SK-N-SH (cell line): Measurements from ENCODE around the gene MAEA. TPM values are rescaled to one million over a fixed set of nuclear protein-coding genes. Genes with fewer than 3 reads are reported as not detected.

Experiments
- CTCF ChIA-PET: fragments of 300-600, 350-600 bp; formaldehyde crosslinking; extraction: SDS; loops from one replicate; lab custom pipeline; 2021; lab: Yijun Ruan, JAX
- POLR2A ChIA-PET: fragments of 350-600 bp; sonication (Branson Sonifier 250); formaldehyde crosslinking; extraction: SDS; loops from one replicate; lab custom pipeline; 2020; ENCODE audit warnings: antibody characterized with exemption, inconsistent platforms; lab: Yijun Ruan, JAX
- DNase-seq: peaks from one replicate; pipeline ENCODE4 v3.0.0; 2012
- H2AFZ ChIP-seq: fragments of 200-600 bp; sonication (generic); 2 replicates; pipeline ENCODE4 v1.8.1; 2016; ENCODE audit warnings: antibody characterized with exemption, mild to moderate bottlenecking, low read depth
- H3F3A ChIP-seq: fragments of 200-600 bp; sonication (generic); replicated peaks from 2 replicates; pipeline ENCODE3; 2016; ENCODE audit warnings: antibody characterized with exemption, mild to moderate bottlenecking; ENCODE audit not compliant: insufficient read depth
- H3K27ac ChIP-seq, 2 experiments: fragments of 200-500 bp in 1 of 2; fragments of 200-600 bp in 1 of 2; sonication (Bioruptor generic) in 1 of 2; sonication (generic), shearing (Covaris generic) in 1 of 2; 2 replicates each; pipeline versions ENCODE4 v1.5.1 to v1.6.1; 2014 to 2016; ENCODE audit warnings: low read depth in 2 of 2, inconsistent platforms in 1 of 2, low read length in 1 of 2, mild to moderate bottlenecking in 1 of 2, mixed read lengths in 1 of 2
- H3K27me3 ChIP-seq: fragments of 200-600 bp; sonication (generic), shearing (Covaris generic); 2 replicates; pipeline ENCODE4 v1.6.1; 2016; ENCODE audit warnings: mixed run types; ENCODE audit not compliant: insufficient read depth
- H3K36me3 ChIP-seq, 2 experiments: fragments of 200-500 bp in 1 of 2; fragments of 200-600 bp in 1 of 2; sonication (Bioruptor generic) in 1 of 2; sonication (generic) in 1 of 2; replicated peaks in 1 of 2; 2 replicates each; pipeline versions ENCODE3 to v1.5.1; 2014 to 2016; ENCODE audit warnings: low read length in 1 of 2, mild to moderate bottlenecking in 1 of 2; ENCODE audit not compliant: insufficient read depth in 2 of 2, control insufficient read depth in 1 of 2
- H3K4me1 ChIP-seq, 2 experiments: fragments of 200-500 bp in 1 of 2; fragments of 200-600 bp in 1 of 2; sonication (Bioruptor generic) in 1 of 2; sonication (generic), shearing (Covaris generic) in 1 of 2; 2 replicates each; pipeline versions ENCODE4 v1.5.1 to v1.6.1; 2014 to 2016; ENCODE audit warnings: low read depth in 1 of 2, low read length in 1 of 2, mixed run types in 1 of 2; ENCODE audit not compliant: insufficient read depth in 2 of 2, control insufficient read depth in 1 of 2
- H3K4me2 ChIP-seq: fragments of 200-600 bp; sonication (generic), shearing (Covaris generic); 2 replicates; pipeline ENCODE4 v1.6.1; 2017; ENCODE audit warnings: mixed run types
- H3K4me3 ChIP-seq, 2 experiments: fragments of 200-500 bp in 1 of 2; fragments of 200-600 bp in 1 of 2; sonication (Bioruptor generic) in 1 of 2; sonication (generic), shearing (Covaris generic) in 1 of 2; 2 replicates each; pipeline versions ENCODE4 v1.5.1 to v1.8.1; 2014 to 2016; ENCODE audit warnings: low read depth in 2 of 2, inconsistent platforms in 1 of 2, low read length in 1 of 2, mild to moderate bottlenecking in 1 of 2, mixed read lengths in 1 of 2, moderate library complexity in 1 of 2
- H3K79me2 ChIP-seq: fragments of 200-600 bp; sonication (generic); 2 replicates; pipeline ENCODE4 v1.8.1; 2017; ENCODE audit warnings: mild to moderate bottlenecking; ENCODE audit not compliant: insufficient read depth
- H3K9ac ChIP-seq: fragments of 200-600 bp; sonication (generic); 2 replicates; pipeline ENCODE4 v1.6.1; 2017; ENCODE audit warnings: mixed run types
- H3K9me2 ChIP-seq: fragments of 200-600 bp; sonication (generic); 2 replicates; pipeline ENCODE4 v1.6.1; 2017; ENCODE audit warnings: mixed run types
- H3K9me3 ChIP-seq: fragments of 200-600 bp; sonication (generic); 2 replicates; pipeline ENCODE4 v1.6.1; 2017; ENCODE audit warnings: mixed run types, mild to moderate bottlenecking, moderate library complexity
- H4K20me1 ChIP-seq: fragments of 200-600 bp; sonication (generic); 2 replicates; pipeline ENCODE4 v1.6.1; 2017; ENCODE audit warnings: mild to moderate bottlenecking, mixed run types; ENCODE audit not compliant: insufficient read depth
- EZH2phosphoT487 ChIP-seq: fragments of 200-600 bp; sonication (generic); IDR thresholded peaks from 2 replicates; pipeline ENCODE4 v1.6.1; 2017; ENCODE audit warnings: low read depth, mixed run types, mild to moderate bottlenecking, antibody characterized with exemption, moderate library complexity, borderline replicate concordance
- FOSL2 ChIP-seq: IDR thresholded peaks from 2 replicates; pipeline ENCODE4 v1.4.0; 2012; ENCODE audit warnings: low read depth, mild to moderate bottlenecking, moderate library complexity, borderline replicate concordance
- FOXJ3 ChIP-seq: sonication (generic); formaldehyde crosslinking; IDR thresholded peaks from 2 replicates; pipeline ENCODE4 v1.5.1; 2020; ENCODE audit warnings: mild to moderate bottlenecking, missing genetic modification reagents
- FOXM1 ChIP-seq: IDR thresholded peaks from 2 replicates; pipeline ENCODE4 v1.4.0; 2012; ENCODE audit warnings: low read depth, mild to moderate bottlenecking
- GATA2 ChIP-seq: sonication (generic); formaldehyde crosslinking; IDR thresholded peaks from 2 replicates; pipeline ENCODE4 v1.5.0; 2020; ENCODE audit warnings: mild to moderate bottlenecking, missing genetic modification reagents
- JUND ChIP-seq: IDR thresholded peaks from 2 replicates; pipeline ENCODE4 v1.4.0; 2012
- MEF2A ChIP-seq: IDR thresholded peaks from 2 replicates; pipeline ENCODE4 v1.4.0; 2012; ENCODE audit warnings: low read depth, borderline replicate concordance
- MXI1 ChIP-seq: IDR thresholded peaks from 2 replicates; pipeline ENCODE4 v1.6.1; 2012; ENCODE audit warnings: mild to moderate bottlenecking, low read depth, low read length, improper control_type of control experiment
- NFIC ChIP-seq: IDR thresholded peaks from 2 replicates; pipeline ENCODE4 v1.4.0; 2012; ENCODE audit warnings: borderline replicate concordance
- POLR2AphosphoS5 ChIP-seq: IDR thresholded peaks from 2 replicates; pipeline ENCODE4 v1.6.1; 2012; ENCODE audit warnings: low read depth, low read length
- RXRA ChIP-seq: IDR thresholded peaks from 2 replicates; pipeline ENCODE4 v1.4.0; 2012; ENCODE audit warnings: low read depth, mild to moderate bottlenecking, borderline replicate concordance
- SIN3A ChIP-seq: IDR thresholded peaks from 2 replicates; pipeline ENCODE4 v1.6.1; 2012; ENCODE audit warnings: low read depth, mild to moderate bottlenecking, low read length, moderate library complexity, borderline replicate concordance
- SMC3 ChIP-seq: IDR thresholded peaks from 2 replicates; pipeline ENCODE4 v1.6.1; 2012; ENCODE audit warnings: low read depth, low read length, improper control_type of control experiment
- WGBS: methylation state at CpG from one replicate; pipeline ENCODE4 v1.1.6; 2017; ENCODE audit warnings: low lambda C conversion rate; 5-methylcytosine and 5-hydroxymethylcytosine counted together
- polyA plus RNA-seq, 3 experiments: library from polyadenylated mRNA; depleted of rRNA; stranded (reverse); fragments of >200 nt; gene quantifications; 2 replicates each; pipeline ENCODE4 v1.2.3, GENCODE V29; 2012
- TF ChIP-seq, protein P1 (sequence below): fragments of 150-350 bp; IDR thresholded peaks from 2 replicates; pipeline ENCODE4 v1.6.1; 2016; ENCODE audit warnings: mild to moderate bottlenecking, low read depth, low read length
- TF ChIP-seq, protein P2 (sequence below): IDR thresholded peaks from 2 replicates; pipeline ENCODE4 v1.4.0; 2012; ENCODE audit warnings: low read depth, borderline replicate concordance
- TF ChIP-seq, protein P3 (sequence below): IDR thresholded peaks from 2 replicates; pipeline ENCODE4 v1.6.1; 2012; ENCODE audit warnings: mild to moderate bottlenecking, low read depth, low read length, moderate library complexity
- TF ChIP-seq, protein P4 (sequence below): fragments of 150-350 bp; IDR thresholded peaks from 2 replicates; pipeline ENCODE4 v1.6.1; 2017; ENCODE audit warnings: antibody characterized with exemption, low read length, low read depth, borderline replicate concordance

MAEA gene
- polyA plus RNA-seq, 1 of the 3 experiments (the other 2 are of a cell fraction), result 128 TPM

DNA sequence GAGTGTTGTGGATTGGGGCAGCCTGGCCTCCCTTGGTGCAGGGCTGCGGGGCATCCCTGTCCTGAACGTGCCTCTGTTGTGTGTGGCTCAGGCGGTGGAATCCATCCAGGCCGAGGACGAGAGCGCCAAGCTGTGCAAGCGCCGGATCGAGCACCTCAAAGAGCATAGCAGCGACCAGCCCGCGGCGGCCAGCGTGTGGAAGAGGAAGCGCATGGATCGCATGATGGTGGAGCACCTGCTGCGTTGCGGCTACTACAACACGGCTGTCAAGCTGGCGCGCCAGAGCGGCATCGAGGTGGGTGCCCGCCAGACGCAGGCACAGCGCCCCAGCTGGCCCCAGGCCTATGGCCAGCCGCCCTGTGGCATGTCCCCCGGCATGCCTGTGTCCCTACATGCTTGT is 25.6 kb downstream of the MAEA start:
- Histone ChIP-seq H2AFZ (no peak overlapping the region), H3K9ac (no peak overlapping the region), H3K9me3 (no peaks in the 10 kb centered on the region), H3K4me1 (peaks cover 0 to 3% of the 10 kb centered on the region in 2 experiments; a peak in 1 of 4 replicates), H4K20me1 (peaks cover 13% of the 10 kb centered on the region; the same call in 1 of the 2 replicates), H3K4me3 (no peak overlapping the region), H3K27ac (no peak overlapping the region), H3K79me2 (peaks cover 63% of the 10 kb centered on the region), H3K4me2 (no peak overlapping the region), H3K9me2 (no peaks in the 10 kb centered on the region), H3F3A (peaks cover 16% of the 10 kb centered on the region), H3K36me3 (peaks cover 43 to 50% of the 10 kb centered on the region in 2 experiments), H3K27me3 (no peaks in the 10 kb centered on the region)
- ChIA-PET POLR2A (no interaction called here), CTCF (interaction anchor here (0.8 to 1.3 kb wide), 2 partner anchors 12 to 15 kb away, joined by 3 read pairs; no protein-coding TSS in a partner anchor)
- TF ChIP-seq, protein P1, sequence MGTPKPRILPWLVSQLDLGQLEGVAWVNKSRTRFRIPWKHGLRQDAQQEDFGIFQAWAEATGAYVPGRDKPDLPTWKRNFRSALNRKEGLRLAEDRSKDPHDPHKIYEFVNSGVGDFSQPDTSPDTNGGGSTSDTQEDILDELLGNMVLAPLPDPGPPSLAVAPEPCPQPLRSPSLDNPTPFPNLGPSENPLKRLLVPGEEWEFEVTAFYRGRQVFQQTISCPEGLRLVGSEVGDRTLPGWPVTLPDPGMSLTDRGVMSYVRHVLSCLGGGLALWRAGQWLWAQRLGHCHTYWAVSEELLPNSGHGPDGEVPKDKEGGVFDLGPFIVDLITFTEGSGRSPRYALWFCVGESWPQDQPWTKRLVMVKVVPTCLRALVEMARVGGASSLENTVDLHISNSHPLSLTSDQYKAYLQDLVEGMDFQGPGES, result no peak
- TF ChIP-seq FOXM1 (no peak), FOXJ3 (no peak), GATA2 (no peak), POLR2AphosphoS5 (no peak), MEF2A (no peak), SMC3 (no peak), EZH2phosphoT487 (no peak), MXI1 (no peak), RXRA (no peak), FOSL2 (no peak), NFIC (no peak), JUND (no peak), SIN3A (no peak)
- TF ChIP-seq, protein P2, sequence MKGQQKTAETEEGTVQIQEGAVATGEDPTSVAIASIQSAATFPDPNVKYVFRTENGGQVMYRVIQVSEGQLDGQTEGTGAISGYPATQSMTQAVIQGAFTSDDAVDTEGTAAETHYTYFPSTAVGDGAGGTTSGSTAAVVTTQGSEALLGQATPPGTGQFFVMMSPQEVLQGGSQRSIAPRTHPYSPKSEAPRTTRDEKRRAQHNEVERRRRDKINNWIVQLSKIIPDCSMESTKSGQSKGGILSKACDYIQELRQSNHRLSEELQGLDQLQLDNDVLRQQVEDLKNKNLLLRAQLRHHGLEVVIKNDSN, result no peak
- TF ChIP-seq, protein P3, sequence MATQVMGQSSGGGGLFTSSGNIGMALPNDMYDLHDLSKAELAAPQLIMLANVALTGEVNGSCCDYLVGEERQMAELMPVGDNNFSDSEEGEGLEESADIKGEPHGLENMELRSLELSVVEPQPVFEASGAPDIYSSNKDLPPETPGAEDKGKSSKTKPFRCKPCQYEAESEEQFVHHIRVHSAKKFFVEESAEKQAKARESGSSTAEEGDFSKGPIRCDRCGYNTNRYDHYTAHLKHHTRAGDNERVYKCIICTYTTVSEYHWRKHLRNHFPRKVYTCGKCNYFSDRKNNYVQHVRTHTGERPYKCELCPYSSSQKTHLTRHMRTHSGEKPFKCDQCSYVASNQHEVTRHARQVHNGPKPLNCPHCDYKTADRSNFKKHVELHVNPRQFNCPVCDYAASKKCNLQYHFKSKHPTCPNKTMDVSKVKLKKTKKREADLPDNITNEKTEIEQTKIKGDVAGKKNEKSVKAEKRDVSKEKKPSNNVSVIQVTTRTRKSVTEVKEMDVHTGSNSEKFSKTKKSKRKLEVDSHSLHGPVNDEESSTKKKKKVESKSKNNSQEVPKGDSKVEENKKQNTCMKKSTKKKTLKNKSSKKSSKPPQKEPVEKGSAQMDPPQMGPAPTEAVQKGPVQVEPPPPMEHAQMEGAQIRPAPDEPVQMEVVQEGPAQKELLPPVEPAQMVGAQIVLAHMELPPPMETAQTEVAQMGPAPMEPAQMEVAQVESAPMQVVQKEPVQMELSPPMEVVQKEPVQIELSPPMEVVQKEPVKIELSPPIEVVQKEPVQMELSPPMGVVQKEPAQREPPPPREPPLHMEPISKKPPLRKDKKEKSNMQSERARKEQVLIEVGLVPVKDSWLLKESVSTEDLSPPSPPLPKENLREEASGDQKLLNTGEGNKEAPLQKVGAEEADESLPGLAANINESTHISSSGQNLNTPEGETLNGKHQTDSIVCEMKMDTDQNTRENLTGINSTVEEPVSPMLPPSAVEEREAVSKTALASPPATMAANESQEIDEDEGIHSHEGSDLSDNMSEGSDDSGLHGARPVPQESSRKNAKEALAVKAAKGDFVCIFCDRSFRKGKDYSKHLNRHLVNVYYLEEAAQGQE, result no peak
- TF ChIP-seq, protein P4, sequence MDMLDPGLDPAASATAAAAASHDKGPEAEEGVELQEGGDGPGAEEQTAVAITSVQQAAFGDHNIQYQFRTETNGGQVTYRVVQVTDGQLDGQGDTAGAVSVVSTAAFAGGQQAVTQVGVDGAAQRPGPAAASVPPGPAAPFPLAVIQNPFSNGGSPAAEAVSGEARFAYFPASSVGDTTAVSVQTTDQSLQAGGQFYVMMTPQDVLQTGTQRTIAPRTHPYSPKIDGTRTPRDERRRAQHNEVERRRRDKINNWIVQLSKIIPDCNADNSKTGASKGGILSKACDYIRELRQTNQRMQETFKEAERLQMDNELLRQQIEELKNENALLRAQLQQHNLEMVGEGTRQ, result no peak
- 99% methylated on average over 16 of the region's 28 CpGs for WGBS
- no peak for DNase-seq
